DND-41 (cell line): Measurements from ENCODE around the gene EVI5L.

Source experiments
- ATAC-seq: fragments of 200-7000 bp; cut with Tn5 transposase; 3 replicates; pipeline ENCODE4 v1.9.1; 2021; ENCODE audit warnings: low read depth; ENCODE audit not compliant: insufficient read depth
- DNase-seq: peaks from one replicate; pipeline ENCODE4 v3.0.0-alpha.2; 2020
- H2AFZ ChIP-seq: 2 replicates; pipeline ENCODE4 v1.6.0; 2012; ENCODE audit warnings: low read depth, low read length
- H3K27ac ChIP-seq: 2 replicates; pipeline ENCODE4 v1.5.1; 2012; ENCODE audit warnings: low read length, inconsistent platforms
- H3K27me3 ChIP-seq: fragments of 200-600 bp; sonication (generic); 2 replicates; pipeline ENCODE4 v1.6.0; 2012; ENCODE audit warnings: low read length, mild to moderate bottlenecking, inconsistent platforms; ENCODE audit not compliant: insufficient read depth, poor library complexity
- H3K36me3 ChIP-seq: 2 replicates; pipeline ENCODE4 v1.5.1; 2012; ENCODE audit warnings: low read length, inconsistent platforms; ENCODE audit not compliant: insufficient read depth
- H3K4me1 ChIP-seq: 2 replicates; pipeline ENCODE4 v1.5.1; 2012; ENCODE audit warnings: mild to moderate bottlenecking, low read length; ENCODE audit not compliant: insufficient read depth
- H3K4me2 ChIP-seq: 2 replicates; pipeline ENCODE4 v1.6.0; 2012; ENCODE audit warnings: mild to moderate bottlenecking, moderate library complexity, low read length, inconsistent platforms; ENCODE audit not compliant: insufficient read depth
- H3K4me3 ChIP-seq, 2 experiments: fragments of 200-600 bp in 1 of 2; shearing (Covaris generic) in 1 of 2; 2 replicates each; pipeline ENCODE4 v1.5.1; 2012 to 2016; ENCODE audit warnings: inconsistent platforms in 2 of 2, low read length in 2 of 2, mild to moderate bottlenecking in 2 of 2, low read depth in 1 of 2, moderate library complexity in 1 of 2
- H3K79me2 ChIP-seq: 2 replicates; pipeline ENCODE4 v1.6.0; 2012; ENCODE audit warnings: low read length, inconsistent platforms; ENCODE audit not compliant: insufficient read depth
- H3K9ac ChIP-seq: 2 replicates; pipeline ENCODE4 v1.6.0; 2012; ENCODE audit warnings: low read depth, mild to moderate bottlenecking, inconsistent platforms, low read length, moderate library complexity
- H3K9me3 ChIP-seq: 2 replicates; pipeline ENCODE4 v1.5.1; 2012; ENCODE audit warnings: low read length, moderate library complexity, mild to moderate bottlenecking, inconsistent platforms; ENCODE audit not compliant: insufficient read depth, severe bottlenecking
- H4K20me1 ChIP-seq: 2 replicates; pipeline ENCODE4 v1.6.0; 2012; ENCODE audit warnings: low read length; ENCODE audit not compliant: insufficient read depth
- CTCF ChIP-seq: IDR thresholded peaks from 2 replicates; pipeline ENCODE4 v1.5.1; 2012; ENCODE audit warnings: borderline replicate concordance, low read length, moderate library complexity, mild to moderate bottlenecking; ENCODE audit not compliant: poor library complexity, severe bottlenecking; ENCODE audit errors: extremely low read depth
- EZH2 ChIP-seq: IDR thresholded peaks from 3 replicates; pipeline ENCODE4 v1.6.1; 2012; ENCODE audit warnings: borderline replicate concordance, low read depth, mild to moderate bottlenecking, moderate library complexity, low read length, inconsistent platforms; ENCODE audit not compliant: severe bottlenecking

Gene EVI5L

GRCh38 chr19:7894612-7895309 lies 64.7 kb downstream of the EVI5L start:
- TF ChIP-seq EZH2, result no peak
- no peak for TF ChIP-seq CTCF
- no peaks in the 10 kb centered on the region for H3K79me2 ChIP-seq
- H3K9me3 ChIP-seq, result no peaks in the 10 kb centered on the region
- no peak overlapping the region for H3K9ac ChIP-seq
- H4K20me1 ChIP-seq, result no peaks in the 10 kb centered on the region
- no peak overlapping the region for H3K4me2 ChIP-seq
- no peak overlapping the region for H3K4me3 ChIP-seq
- H3K4me1 ChIP-seq, result peaks cover 17% of the 10 kb centered on the region
- H2AFZ ChIP-seq, result no peak overlapping the region
- no peaks in the 10 kb centered on the region for H3K36me3 ChIP-seq
- no peak overlapping the region for H3K27ac ChIP-seq
- H3K27me3 ChIP-seq, result no peaks in the 10 kb centered on the region
- DNase-seq (no peak), ATAC-seq (no peak)

- H3K36me3 ChIP-seq, result no peaks in the 10 kb centered on the region
- no peak overlapping the region for H3K4me2 ChIP-seq
- no peak for TF ChIP-seq EZH2
- TF ChIP-seq CTCF, result no peak
- DNase-seq (no peak), ATAC-seq (no peak)
- H3K27me3 ChIP-seq, result no peaks in the 10 kb centered on the region
- no peaks in the 10 kb centered on the region for H3K9me3 ChIP-seq
- no peak overlapping the region for H2AFZ ChIP-seq
- H4K20me1 ChIP-seq, result no peaks in the 10 kb centered on the region
- no peaks in the 10 kb centered on the region for H3K79me2 ChIP-seq
- no peak overlapping the region for H3K4me3 ChIP-seq
- no peak overlapping the region for H3K9ac ChIP-seq
- no peak overlapping the region for H3K27ac ChIP-seq
- H3K4me1 ChIP-seq, result peaks cover 17% of the 10 kb centered on the region
Measured at GRCh38 chr19:7895565-7895964, 65.5 kb downstream of the EVI5L start.

- ATAC-seq (no peak), DNase-seq (no peak)
- Histone ChIP-seq H3K9me3 (no peaks in the 10 kb centered on the region), H4K20me1 (no peaks in the 10 kb centered on the region), H3K4me2 (no peak overlapping the region), H3K9ac (no peak overlapping the region), H3K36me3 (no peaks in the 10 kb centered on the region), H3K4me1 (peaks cover 5% of the 10 kb centered on the region), H3K79me2 (no peaks in the 10 kb centered on the region), H2AFZ (no peak overlapping the region), H3K27ac (no peak overlapping the region), H3K27me3 (no peaks in the 10 kb centered on the region), H3K4me3 (no peak overlapping the region)
- TF ChIP-seq EZH2, result no peak
- TF ChIP-seq CTCF, result no peak
Measured at GRCh38 chr19:7897292-7897691, 67.3 kb downstream of the EVI5L start.
